CD4-positive, CD25-positive, alpha-beta regulatory T cell (primary cell): ENCODE results near the gene APOB. TPM values are rescaled to one million over a fixed set of nuclear protein-coding genes. Genes with fewer than 3 reads are reported as not detected.
A peak's percentile ranks its signal among the peaks of the same experiment; 100 is the strongest.

Experiments
- ATAC-seq, 2 donors: fragments of 150-1000 bp; cut with Tn5 transposase; one replicate each; pipeline ENCODE4 v1.10.0; 2021; ENCODE audit warnings: low read depth in 2 of 2, moderate number of reproducible peaks in 2 of 2, moderate library complexity in 1 of 2
- DNase-seq, 3 donors: peaks; one replicate each; pipeline versions ENCODE4 v3.0.0 to v3.0.0-alpha.2; 2012 to 2022; ENCODE audit warnings: mixed read lengths in 1 of 3
- H3K27ac ChIP-seq: one replicate; pipeline ENCODE4 v1.7.0; 2013; ENCODE audit warnings: mild to moderate bottlenecking, low read length; ENCODE audit not compliant: insufficient read depth, poor library complexity, severe bottlenecking
- H3K27me3 ChIP-seq: one replicate; pipeline ENCODE4 v1.7.0; 2013; ENCODE audit warnings: low read length; ENCODE audit not compliant: control insufficient read depth, insufficient read depth
- H3K36me3 ChIP-seq: one replicate; pipeline ENCODE4 v1.7.0; 2013; ENCODE audit warnings: mild to moderate bottlenecking, low read length, moderate library complexity; ENCODE audit not compliant: control insufficient read depth, insufficient read depth
- H3K4me1 ChIP-seq: 2 replicates; pipeline ENCODE4 v1.7.0; 2013; ENCODE audit warnings: mild to moderate bottlenecking, low read length; ENCODE audit not compliant: insufficient read depth, control insufficient read depth, poor library complexity, severe bottlenecking
- H3K4me3 ChIP-seq: one replicate; pipeline ENCODE4 v1.7.0; 2013; ENCODE audit warnings: low read depth, mild to moderate bottlenecking, low read length, moderate library complexity
- H3K9me3 ChIP-seq, 2 experiments: 1 replicate in 1 of 2; 2 replicates in 1 of 2; pipeline ENCODE4 v1.7.0; 2013; ENCODE audit warnings: low read length in 2 of 2, mild to moderate bottlenecking in 1 of 2, moderate library complexity in 1 of 2; ENCODE audit not compliant: control insufficient read depth in 2 of 2
- H3K27ac Mint-ChIP-seq, 3 donors: one replicate each; pipeline ENCODE4 v1.8.0; 2020 to 2022; ENCODE audit warnings: mild to moderate bottlenecking in 3 of 3, mixed read lengths in 3 of 3, moderate library complexity in 2 of 3
- H3K27me3 Mint-ChIP-seq: one replicate; pipeline ENCODE4 v1.8.0; 2022; ENCODE audit warnings: mild to moderate bottlenecking, mixed read lengths
- H3K36me3 Mint-ChIP-seq: one replicate; pipeline ENCODE4 v1.8.0; 2020; ENCODE audit warnings: mixed read lengths
- H3K4me1 Mint-ChIP-seq, 4 donors: one replicate each; pipeline ENCODE4 v1.8.0; 2020 to 2022; ENCODE audit warnings: mixed read lengths in 4 of 4, mild to moderate bottlenecking in 1 of 4
- H3K4me3 Mint-ChIP-seq, 4 donors: one replicate each; pipeline ENCODE4 v1.8.0; 2020 to 2022; ENCODE audit warnings: mild to moderate bottlenecking in 4 of 4, mixed read lengths in 4 of 4, moderate library complexity in 3 of 4
- H3K9me3 Mint-ChIP-seq, 7 donors: one replicate each; pipeline ENCODE4 v1.8.0; 2020 to 2022; ENCODE audit warnings: mixed read lengths in 7 of 7, mild to moderate bottlenecking in 3 of 7, moderate library complexity in 2 of 7
- polyA plus RNA-seq, 4 donors: library from polyadenylated mRNA; unstranded; fragments of 300-500 nt; fragmentation: Illumina TruSeq; gene quantifications; one replicate each; pipeline ENCODE4 v1.2.3, GENCODE V29; 2021
- total RNA-seq: library from RNA; stranded (reverse); gene quantifications from one replicate; pipeline ENCODE4 v1.2.3, GENCODE V29; 2022

The APOB gene
- total and polyA plus RNA-seq, 5 donors from 2014 or later, result not detected

- Histone ChIP-seq H3K4me1 (no peaks in the 10 kb centered on the region), H3K27me3 (peaks cover 5% of the 10 kb centered on the region), H3K4me3 (no peak overlapping the region), H3K36me3 (no peaks in the 10 kb centered on the region), H3K9me3 (no peaks in the 10 kb centered on the region), H3K27ac (no peak overlapping the region)
- no peaks in the 10 kb centered on the region for H3K36me3 Mint-ChIP-seq
- peaks cover 0 to 2% (median 0%) of the 10 kb centered on the region in 7 donors for H3K9me3 Mint-ChIP-seq
- no peak overlapping the region for H3K4me3 Mint-ChIP-seq
- ATAC-seq (no peak), DNase-seq (no peak)
- no peaks in the 10 kb centered on the region for H3K4me1 Mint-ChIP-seq
- H3K27ac Mint-ChIP-seq, result no peak overlapping the region
- peaks cover 4% of the 10 kb centered on the region for H3K27me3 Mint-ChIP-seq
Measured at GRCh38 chr2:21008790-21009661, 34.8 kb downstream of the APOB start.

DNA sequence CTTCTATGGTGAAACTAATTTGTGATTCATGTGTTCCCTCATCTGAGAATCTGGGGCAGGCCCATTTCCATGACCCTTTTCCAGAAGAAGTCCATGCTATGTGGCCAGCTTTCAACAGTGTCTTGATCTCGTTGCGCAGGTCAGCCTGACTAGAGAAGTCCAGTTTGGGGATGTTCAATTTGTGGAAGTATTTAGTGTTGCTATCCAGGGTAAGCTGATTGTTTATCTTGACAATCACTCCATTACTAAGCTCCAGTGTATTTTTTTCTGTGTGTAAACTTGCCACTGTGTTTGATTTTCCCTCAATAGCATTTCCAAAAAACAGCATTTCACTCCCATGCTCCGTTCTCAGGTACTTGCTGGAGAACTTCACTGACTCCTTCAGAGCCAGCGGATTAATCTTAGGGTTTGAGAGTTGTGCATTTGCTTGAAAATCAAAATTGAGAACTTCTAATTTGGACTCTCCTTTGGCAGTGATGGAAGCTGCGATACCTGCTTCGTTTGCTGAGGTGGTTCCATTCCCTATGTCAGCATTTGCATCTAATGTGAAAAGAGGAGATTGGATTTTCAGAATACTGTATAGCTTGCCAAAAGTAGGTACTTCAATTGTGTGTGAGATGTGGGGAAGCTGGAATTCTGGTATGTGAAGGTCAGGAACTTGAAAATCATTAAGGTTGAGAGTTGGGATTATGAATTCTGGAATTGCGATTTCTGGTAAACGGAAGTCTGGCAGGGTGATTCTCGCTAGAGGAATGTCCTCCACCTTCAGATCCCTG, 35.7 kb downstream of the APOB start:
- Mint-ChIP-seq H3K27me3 (peaks cover 7% of the 10 kb centered on the region), H3K4me1 (no peaks in the 10 kb centered on the region), H3K27ac (no peak overlapping the region), H3K4me3 (no peak overlapping the region), H3K9me3 (peaks cover 0 to 2% (median 0%) of the 10 kb centered on the region in 7 donors), H3K36me3 (no peaks in the 10 kb centered on the region)
- H3K36me3 ChIP-seq, result no peaks in the 10 kb centered on the region
- no peak overlapping the region for H3K4me3 ChIP-seq
- no peaks in the 10 kb centered on the region for H3K9me3 ChIP-seq
- H3K4me1 ChIP-seq, result no peaks in the 10 kb centered on the region
- H3K27ac ChIP-seq, result no peak overlapping the region
- H3K27me3 ChIP-seq, result peaks cover 5% of the 10 kb centered on the region
- no peak for ATAC-seq
- DNase-seq, result no peak

DNA sequence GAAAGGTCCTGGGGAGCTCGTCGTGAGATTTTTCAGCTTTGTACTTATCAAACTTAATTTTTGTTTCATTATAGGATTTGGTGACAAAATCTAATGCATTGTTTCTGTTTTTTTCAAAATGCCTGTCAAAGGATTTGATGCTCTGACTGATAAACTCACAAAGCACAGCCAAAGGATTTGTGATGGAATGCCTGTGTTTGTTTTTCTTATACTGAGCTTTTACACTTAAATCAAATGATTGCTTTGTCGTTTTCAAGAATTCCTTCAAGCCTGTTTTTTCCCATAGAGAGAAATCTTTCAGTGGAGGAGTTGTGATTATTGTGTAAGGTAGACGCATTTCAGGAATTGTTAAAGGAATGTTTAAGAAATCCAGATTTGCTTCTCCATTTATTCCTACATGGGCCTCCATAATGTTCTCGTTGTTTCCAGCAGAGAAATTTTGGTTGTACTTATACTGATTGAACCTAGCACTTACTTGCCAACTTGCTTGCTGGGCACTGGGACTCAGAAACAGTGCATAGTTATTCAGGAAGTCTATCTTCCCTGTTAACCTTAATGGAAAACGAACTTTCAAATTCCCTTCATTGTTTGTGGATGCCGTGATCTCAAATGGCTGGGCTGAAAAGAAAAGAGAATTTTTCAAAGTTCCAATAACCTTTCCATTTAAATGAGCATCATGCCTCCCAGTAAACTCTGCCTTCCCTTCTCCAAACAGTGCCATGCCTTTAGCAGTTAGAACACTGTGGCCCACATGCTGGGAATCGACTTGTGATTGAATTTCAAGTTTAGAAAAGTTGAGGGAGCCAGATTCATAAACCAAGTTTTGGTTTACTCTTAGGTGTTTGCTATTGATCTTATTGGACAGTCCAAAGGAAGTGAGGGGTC, 36.5 kb downstream of the APOB start:
- Histone ChIP-seq H3K36me3 (no peaks in the 10 kb centered on the region), H3K9me3 (no peaks in the 10 kb centered on the region), H3K4me3 (no peak overlapping the region), H3K27ac (no peak overlapping the region), H3K27me3 (peaks cover 5% of the 10 kb centered on the region), H3K4me1 (no peaks in the 10 kb centered on the region)
- Mint-ChIP-seq H3K9me3 (peaks cover 0 to 2% (median 0%) of the 10 kb centered on the region in 7 donors), H3K27me3 (peaks cover 7% of the 10 kb centered on the region), H3K27ac (peak overlapping the region in 1 of 3 donors; percentile 29), H3K36me3 (no peaks in the 10 kb centered on the region), H3K4me3 (no peak overlapping the region), H3K4me1 (no peaks in the 10 kb centered on the region)
- no peak for ATAC-seq
- no peak for DNase-seq

- Histone ChIP-seq H3K36me3 (no peaks in the 10 kb centered on the region), H3K27ac (no peak overlapping the region), H3K9me3 (no peaks in the 10 kb centered on the region), H3K27me3 (peaks cover 1% of the 10 kb centered on the region), H3K4me3 (no peak overlapping the region), H3K4me1 (no peaks in the 10 kb centered on the region)
- DNase-seq (no peak), ATAC-seq (no peak)
- Mint-ChIP-seq H3K4me3 (no peak overlapping the region), H3K36me3 (no peaks in the 10 kb centered on the region), H3K27me3 (peaks cover 7% of the 10 kb centered on the region), H3K4me1 (no peaks in the 10 kb centered on the region), H3K27ac (no peak overlapping the region), H3K9me3 (peaks cover 0 to 2% (median 0%) of the 10 kb centered on the region in 7 donors)
Measured at GRCh38 chr2:21006423-21007128, 37.3 kb downstream of the APOB start.

- Histone ChIP-seq H3K4me3 (no peak overlapping the region), H3K9me3 (no peaks in the 10 kb centered on the region), H3K27ac (no peak overlapping the region), H3K36me3 (no peaks in the 10 kb centered on the region), H3K27me3 (peaks cover 1% of the 10 kb centered on the region), H3K4me1 (no peaks in the 10 kb centered on the region)
- Mint-ChIP-seq H3K27me3 (peaks cover 7% of the 10 kb centered on the region), H3K4me3 (no peak overlapping the region), H3K27ac (no peak overlapping the region), H3K9me3 (peaks cover 0 to 2% (median 0%) of the 10 kb centered on the region in 7 donors), H3K36me3 (no peaks in the 10 kb centered on the region), H3K4me1 (no peaks in the 10 kb centered on the region)
- ATAC-seq (no peak), DNase-seq (no peak)
Measured at GRCh38 chr2:21005700-21006422, 38.0 kb downstream of the APOB start.

DNA sequence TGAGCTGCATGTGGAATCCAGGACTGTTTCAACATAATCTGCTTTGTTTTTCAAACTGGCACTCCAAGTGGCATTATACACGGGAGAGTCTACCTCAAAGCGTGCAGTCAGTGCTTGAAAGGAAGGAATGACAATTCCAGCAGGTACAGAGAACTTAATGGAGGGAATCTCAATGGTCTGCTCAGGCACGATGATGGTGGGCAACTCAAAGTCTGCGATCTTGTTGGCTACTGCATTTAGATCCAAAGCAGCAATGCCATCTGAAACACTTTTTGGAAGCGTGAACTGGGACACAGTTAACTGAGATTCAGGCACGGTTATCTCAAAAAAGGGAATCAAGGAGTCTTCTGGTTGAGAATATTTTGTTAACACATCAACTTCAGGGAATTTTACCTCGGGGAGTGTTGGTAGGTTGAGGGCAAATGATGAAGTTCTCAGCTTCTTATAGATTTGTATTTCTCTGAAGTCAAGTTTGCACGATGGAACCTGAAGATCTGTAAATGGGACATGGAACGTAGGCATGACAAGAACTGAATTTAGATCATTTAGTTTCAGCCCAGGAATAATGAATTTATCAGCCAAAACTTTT, 38.7 kb downstream of the APOB start:
- no peaks in the 10 kb centered on the region for H3K4me1 ChIP-seq
- H3K4me3 Mint-ChIP-seq, result no peak overlapping the region
- H3K9me3 Mint-ChIP-seq, result peaks cover 0 to 2% (median 0%) of the 10 kb centered on the region in 7 donors
- H3K9me3 ChIP-seq, result no peaks in the 10 kb centered on the region
- no peaks in the 10 kb centered on the region for H3K36me3 Mint-ChIP-seq
- no peak overlapping the region for H3K27ac ChIP-seq
- no peaks in the 10 kb centered on the region for H3K4me1 Mint-ChIP-seq
- H3K27me3 Mint-ChIP-seq, result peaks cover 7% of the 10 kb centered on the region
- no peak overlapping the region for H3K4me3 ChIP-seq
- ATAC-seq (no peak), DNase-seq (no peak)
- H3K27me3 ChIP-seq, result peaks cover 1% of the 10 kb centered on the region
- H3K36me3 ChIP-seq, result no peaks in the 10 kb centered on the region
- H3K27ac Mint-ChIP-seq, result no peak overlapping the region
